Astrocyte of the spinal cord (primary cell): Measurements from ENCODE around the gene TMTC2.
"Not testable (repeated sequence)": the region's sequence is repeated elsewhere in the genome, so short reads cannot be mapped to it uniquely, and the experiment has no call there.

ENCODE experiments used
- DNase-seq: peaks from one replicate; pipeline ENCODE4 v3.0.0; 2011; ENCODE audit warnings: low read depth, low spot score
- H3K4me3 ChIP-seq: 2 replicates; pipeline ENCODE4 v1.5.1; 2011; ENCODE audit warnings: low read depth, mild to moderate bottlenecking, low read length, moderate library complexity
- in situ Hi-C: cut with HindIII; loops from 2 replicates; pipeline ENCODE4 v1.10.0; 2017; ENCODE audit warnings: low sequenced_read_pairs
- TF ChIP-seq, protein P1 (sequence below): IDR thresholded peaks from 2 replicates; pipeline ENCODE4 v1.5.1; 2012; ENCODE audit warnings: low read depth, mild to moderate bottlenecking, low read length, inconsistent platforms

The TMTC2 gene

GRCh38 chr12:83110424-83110823, 423.7 kb downstream of the TMTC2 start:
- TF ChIP-seq, protein P1, sequence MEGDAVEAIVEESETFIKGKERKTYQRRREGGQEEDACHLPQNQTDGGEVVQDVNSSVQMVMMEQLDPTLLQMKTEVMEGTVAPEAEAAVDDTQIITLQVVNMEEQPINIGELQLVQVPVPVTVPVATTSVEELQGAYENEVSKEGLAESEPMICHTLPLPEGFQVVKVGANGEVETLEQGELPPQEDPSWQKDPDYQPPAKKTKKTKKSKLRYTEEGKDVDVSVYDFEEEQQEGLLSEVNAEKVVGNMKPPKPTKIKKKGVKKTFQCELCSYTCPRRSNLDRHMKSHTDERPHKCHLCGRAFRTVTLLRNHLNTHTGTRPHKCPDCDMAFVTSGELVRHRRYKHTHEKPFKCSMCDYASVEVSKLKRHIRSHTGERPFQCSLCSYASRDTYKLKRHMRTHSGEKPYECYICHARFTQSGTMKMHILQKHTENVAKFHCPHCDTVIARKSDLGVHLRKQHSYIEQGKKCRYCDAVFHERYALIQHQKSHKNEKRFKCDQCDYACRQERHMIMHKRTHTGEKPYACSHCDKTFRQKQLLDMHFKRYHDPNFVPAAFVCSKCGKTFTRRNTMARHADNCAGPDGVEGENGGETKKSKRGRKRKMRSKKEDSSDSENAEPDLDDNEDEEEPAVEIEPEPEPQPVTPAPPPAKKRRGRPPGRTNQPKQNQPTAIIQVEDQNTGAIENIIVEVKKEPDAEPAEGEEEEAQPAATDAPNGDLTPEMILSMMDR = no peak

GRCh38 chr12:83113945-83114344, 427.2 kb downstream of the TMTC2 start:
- in situ Hi-C loops = no loop called here
- no peak for DNase-seq
- no peak overlapping the region for H3K4me3 ChIP-seq
- TF ChIP-seq, protein P1 = no peak

More at GRCh38 chr12:83110424-83110823, 423.7 kb downstream of the TMTC2 start:
- in situ Hi-C loops = no loop called here
- no peak for DNase-seq
- no peak overlapping the region for H3K4me3 ChIP-seq

- TF ChIP-seq, protein P1 = no peak
- in situ Hi-C loops = no loop called here
- no peak for DNase-seq
Observed at GRCh38 chr12:83114966-83115365, 428.3 kb downstream of the TMTC2 start.

GRCh38 chr12:83117926-83118325, 431.2 kb downstream of the TMTC2 start:
- H3K4me3 ChIP-seq, DNase-seq, in situ Hi-C loops: not testable (repeated sequence)

More at GRCh38 chr12:83114966-83115365, 428.3 kb downstream of the TMTC2 start:
- no peak overlapping the region for H3K4me3 ChIP-seq

- no peak for DNase-seq
- TF ChIP-seq, protein P1 = no peak
- H3K4me3 ChIP-seq = no peak overlapping the region
- in situ Hi-C loops = no loop called here
Observed at GRCh38 chr12:83121897-83122622, 435.4 kb downstream of the TMTC2 start.

GRCh38 chr12:83122623-83122934, 435.9 kb downstream of the TMTC2 start:
- TF ChIP-seq, protein P1 = no peak
- no peak for DNase-seq
- H3K4me3 ChIP-seq = no peak overlapping the region
- in situ Hi-C loops = no loop called here

- in situ Hi-C loops = no loop called here
- TF ChIP-seq, protein P1 = no peak
- no peak overlapping the region for H3K4me3 ChIP-seq
- no peak for DNase-seq
Observed at GRCh38 chr12:83123039-83123438, 436.3 kb downstream of the TMTC2 start.
